OCI-LY7 (cell line): ENCODE results near the gene DIO1. TPM values are rescaled to one million over a fixed set of nuclear protein-coding genes. Genes with fewer than 3 reads are reported as not detected.

Experiments
- BruUV-seq: library from RNA; stranded (reverse); fragments of 400-500 nt; replicated peaks from 2 replicates; lab custom pipeline; 2021; lab: Mats Ljungman, UMichigan
- CTCF ChIA-PET: fragments of 300-600 bp; sonication (Branson Sonifier 250); formaldehyde crosslinking; loops from one replicate; lab custom pipeline; 2022; ENCODE audit warnings: antibody characterized with exemption; ENCODE audit not compliant: unreplicated experiment; lab: Charles Lee
- POLR2A ChIA-PET: fragments of 300-600 bp; sonication (Branson Sonifier 250); formaldehyde crosslinking; loops from one replicate; lab custom pipeline; 2022; ENCODE audit warnings: antibody characterized with exemption; lab: Charles Lee
- DNase-seq: peaks from one replicate; pipeline ENCODE4 v3.0.0-alpha.2; 2015; ENCODE audit warnings: low spot score
- H2AFZ ChIP-seq: fragments of 200-600 bp; sonication (generic), shearing (Covaris generic); 2 replicates; pipeline ENCODE4 v1.6.1; 2014; ENCODE audit warnings: mild to moderate bottlenecking, antibody characterized with exemption, low read length, moderate library complexity
- H3K27ac ChIP-seq: fragments of 200-600 bp; sonication (generic); 2 replicates; pipeline ENCODE4 v1.5.1; 2014; ENCODE audit warnings: mixed run types, low read depth, mild to moderate bottlenecking, moderate library complexity, low read length, inconsistent platforms; ENCODE audit not compliant: poor library complexity, severe bottlenecking
- H3K36me3 ChIP-seq: fragments of 200-600 bp; sonication (generic); 2 replicates; pipeline ENCODE4 v1.6.1; 2014; ENCODE audit warnings: mild to moderate bottlenecking, antibody characterized with exemption, low read length, moderate library complexity, mixed read lengths; ENCODE audit not compliant: insufficient read depth
- H3K4me1 ChIP-seq: fragments of 200-600 bp; sonication (generic); 2 replicates; pipeline ENCODE4 v1.5.1; 2014; ENCODE audit warnings: mild to moderate bottlenecking, low read length; ENCODE audit not compliant: insufficient read depth, poor library complexity, severe bottlenecking
- H3K4me2 ChIP-seq: fragments of 200-600 bp; sonication (generic); 2 replicates; pipeline ENCODE4 v1.6.1; 2014; ENCODE audit warnings: mild to moderate bottlenecking, low read length
- H3K4me3 ChIP-seq: fragments of 200-600 bp; sonication (generic); 2 replicates; pipeline ENCODE4 v1.5.1; 2014; ENCODE audit warnings: mild to moderate bottlenecking, low read depth, low read length; ENCODE audit not compliant: poor library complexity, severe bottlenecking
- H3K79me2 ChIP-seq: fragments of 200-600 bp; sonication (generic); 2 replicates; pipeline ENCODE4 v1.6.1; 2016; ENCODE audit warnings: low read depth, mild to moderate bottlenecking, low read length, moderate library complexity, mixed read lengths; ENCODE audit not compliant: insufficient read depth
- H3K9me2 ChIP-seq: fragments of 200-600 bp; sonication (generic); 2 replicates; pipeline ENCODE4 v1.6.1; 2016; ENCODE audit warnings: mild to moderate bottlenecking, low read length, mixed read lengths; ENCODE audit not compliant: insufficient read depth
- H3K9me3 ChIP-seq: fragments of 200-600 bp; sonication (generic); 2 replicates; pipeline ENCODE4 v1.6.1; 2014; ENCODE audit warnings: mild to moderate bottlenecking, mixed run types, low read length, mixed read lengths
- H4K20me1 ChIP-seq: fragments of 200-600 bp; sonication (generic); 2 replicates; pipeline ENCODE4 v1.6.1; 2014; ENCODE audit warnings: mild to moderate bottlenecking, antibody characterized with exemption, low read length, moderate library complexity, mixed read lengths; ENCODE audit not compliant: insufficient read depth
- EZH2phosphoT487 ChIP-seq: fragments of 200-600 bp; sonication (generic); IDR thresholded peaks from 2 replicates; pipeline ENCODE4 v1.6.1; 2018; ENCODE audit warnings: low read depth, borderline replicate concordance, mild to moderate bottlenecking, mixed run types, antibody characterized with exemption, low read length, moderate library complexity, mixed read lengths
- intact Hi-C: fragments of 100-400 bp; cut with micrococcal nuclease; formaldehyde crosslinking; loops from one replicate; pipeline ENCODE4 v1.10.0; 2022; ENCODE audit not compliant: unreplicated experiment
- total RNA-seq, 2 experiments: library from RNA; depleted of rRNA in 1 of 2; stranded (reverse); fragments of >200 nt in 1 of 2; shearing (Covaris generic) in 1 of 2; gene quantifications; 2 replicates each; pipeline ENCODE4 v1.2.3, GENCODE V29; 2014 to 2022
- TF ChIP-seq, protein P1 (sequence below): fragments of 200-600 bp; sonication (generic); conservative IDR thresholded peaks from 2 replicates; pipeline ENCODE4 v1.5.1; 2014; ENCODE audit warnings: mild to moderate bottlenecking, antibody characterized with exemption, low read length, moderate library complexity, mixed read lengths

Gene DIO1
- total RNA-seq, 2 experiments from 2014 or later: not detected

DNA sequence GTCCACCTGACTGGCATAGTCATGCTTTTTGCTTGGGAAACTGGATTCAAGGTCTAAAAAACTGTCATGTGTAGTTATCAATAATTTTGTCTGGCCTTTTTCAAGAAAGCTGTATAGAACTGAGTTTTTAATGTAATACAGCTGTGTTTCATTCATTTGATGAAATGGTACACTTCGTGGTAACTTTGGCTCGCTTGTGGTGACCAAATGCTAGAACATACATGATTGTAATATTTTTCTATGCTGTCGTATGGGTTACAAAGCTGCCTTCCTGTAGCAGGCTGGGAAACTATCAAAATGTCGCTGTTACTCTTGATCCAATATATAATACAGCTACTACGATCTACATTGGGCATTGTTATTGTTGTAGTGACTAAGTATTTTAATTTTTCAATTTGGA lies 54.3 kb downstream of the DIO1 start:
- H3K36me3 ChIP-seq: peaks cover 18% of the 10 kb centered on the region; the same call in 1 of the 2 replicates
- no peak overlapping the region for H3K27ac ChIP-seq
- H3K4me2 ChIP-seq: no peak overlapping the region
- H3K4me1 ChIP-seq: peaks cover 18% of the 10 kb centered on the region
- H3K9me3 ChIP-seq: no peaks in the 10 kb centered on the region
- H2AFZ ChIP-seq: no peak overlapping the region
- POLR2A ChIA-PET: interaction anchor here (0.8 to 1.6 kb wide), 3 partner anchors 66 to 90 kb away, joined by 3 to 5 read pairs (median 4); no protein-coding TSS in a partner anchor
- H4K20me1 ChIP-seq: no peaks in the 10 kb centered on the region
- no TSS peak for BruUV-seq
- no peaks in the 10 kb centered on the region for H3K9me2 ChIP-seq
- peaks cover 18% of the 10 kb centered on the region; the same call in 1 of the 2 replicates for H3K79me2 ChIP-seq
- intact Hi-C loops: loop anchor here (2.0 to 5.0 kb wide), 2 partner anchors 59 to 71 kb away; partner anchors contain the start of gene YIPF1
- CTCF ChIA-PET: interaction anchor here (1.5 kb wide), 2 partner anchors 69 to 87 kb away, joined by 4 to 12 read pairs; no protein-coding TSS in a partner anchor
- no peak for TF ChIP-seq EZH2phosphoT487
- TF ChIP-seq, protein P1, sequence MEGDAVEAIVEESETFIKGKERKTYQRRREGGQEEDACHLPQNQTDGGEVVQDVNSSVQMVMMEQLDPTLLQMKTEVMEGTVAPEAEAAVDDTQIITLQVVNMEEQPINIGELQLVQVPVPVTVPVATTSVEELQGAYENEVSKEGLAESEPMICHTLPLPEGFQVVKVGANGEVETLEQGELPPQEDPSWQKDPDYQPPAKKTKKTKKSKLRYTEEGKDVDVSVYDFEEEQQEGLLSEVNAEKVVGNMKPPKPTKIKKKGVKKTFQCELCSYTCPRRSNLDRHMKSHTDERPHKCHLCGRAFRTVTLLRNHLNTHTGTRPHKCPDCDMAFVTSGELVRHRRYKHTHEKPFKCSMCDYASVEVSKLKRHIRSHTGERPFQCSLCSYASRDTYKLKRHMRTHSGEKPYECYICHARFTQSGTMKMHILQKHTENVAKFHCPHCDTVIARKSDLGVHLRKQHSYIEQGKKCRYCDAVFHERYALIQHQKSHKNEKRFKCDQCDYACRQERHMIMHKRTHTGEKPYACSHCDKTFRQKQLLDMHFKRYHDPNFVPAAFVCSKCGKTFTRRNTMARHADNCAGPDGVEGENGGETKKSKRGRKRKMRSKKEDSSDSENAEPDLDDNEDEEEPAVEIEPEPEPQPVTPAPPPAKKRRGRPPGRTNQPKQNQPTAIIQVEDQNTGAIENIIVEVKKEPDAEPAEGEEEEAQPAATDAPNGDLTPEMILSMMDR: no peak
- H3K4me3 ChIP-seq: no peak overlapping the region
- no peak for DNase-seq

DNA sequence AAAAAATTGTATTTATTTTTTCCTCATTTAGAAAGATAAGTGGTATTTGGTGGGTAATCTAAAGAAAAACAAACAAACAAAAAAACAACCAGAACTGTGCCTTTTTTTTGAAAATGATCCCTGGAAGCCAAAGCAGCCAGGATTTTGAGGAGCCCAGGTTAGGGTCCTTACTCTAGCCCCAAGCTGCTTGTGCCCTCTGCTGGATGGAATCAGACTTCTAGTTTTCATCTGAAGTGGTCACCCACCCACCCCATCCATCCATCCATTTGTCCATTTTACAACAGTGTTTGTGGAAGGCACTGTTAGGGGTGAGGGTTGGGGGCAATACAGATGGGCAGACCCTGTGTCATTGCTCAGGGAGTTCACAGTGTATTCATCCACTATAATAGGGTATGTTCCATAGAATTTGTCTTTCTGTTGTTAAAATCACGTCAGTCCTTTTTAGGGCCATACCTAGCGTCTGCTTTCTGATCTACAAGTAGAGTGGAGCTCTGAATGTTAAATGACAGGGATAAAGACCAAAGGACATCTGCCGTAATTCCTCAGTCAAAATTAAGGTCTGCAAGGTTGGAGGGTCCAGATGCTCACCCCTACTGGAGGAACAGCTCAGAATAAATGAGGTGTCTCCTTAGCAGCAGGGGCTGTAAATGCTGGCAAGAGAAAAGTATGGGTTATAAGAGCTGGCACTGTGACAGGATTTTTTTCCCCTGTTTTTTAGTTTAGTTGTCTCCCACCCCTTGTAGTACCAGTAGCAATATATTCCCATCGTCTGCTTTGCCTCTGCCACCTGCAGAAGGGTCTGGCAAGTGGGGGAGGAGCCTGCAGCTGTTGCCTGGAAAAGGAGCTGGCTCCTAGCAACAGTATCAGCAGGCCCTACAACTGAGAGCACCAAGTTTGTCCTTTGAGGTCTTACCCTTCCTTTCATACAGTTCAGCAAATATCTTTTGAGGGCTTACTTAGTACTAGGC lies 55.3 kb downstream of the DIO1 start:
- no peaks in the 10 kb centered on the region for H3K9me2 ChIP-seq
- H2AFZ ChIP-seq: no peak overlapping the region
- H3K36me3 ChIP-seq: peaks cover 28% of the 10 kb centered on the region; the same call in 1 of the 2 replicates
- no peak for TF ChIP-seq EZH2phosphoT487
- TF ChIP-seq, protein P1: peak; percentile 88
- peaks cover 15% of the 10 kb centered on the region for H3K4me1 ChIP-seq
- H4K20me1 ChIP-seq: no peaks in the 10 kb centered on the region
- no TSS peak for BruUV-seq
- CTCF ChIA-PET: no interaction called here
- no peak overlapping the region for H3K27ac ChIP-seq
- peak; percentile 66 for DNase-seq
- H3K9me3 ChIP-seq: no peaks in the 10 kb centered on the region
- intact Hi-C loops: loop anchor here (1.0 to 5.0 kb wide), 3 partner anchors 61 to 88 kb away; partner anchors contain the start of gene YIPF1
- H3K79me2 ChIP-seq: peaks cover 12% of the 10 kb centered on the region; the same call in 1 of the 2 replicates
- no peak overlapping the region for H3K4me3 ChIP-seq
- no peak overlapping the region for H3K4me2 ChIP-seq
- POLR2A ChIA-PET: interaction anchor here (0.5 kb wide), 1 partner anchor 64 kb away, joined by 6 read pairs; no protein-coding TSS in a partner anchor
